ENCODE results near the gene TXNDC8.

Gene TXNDC8

GRCh38 chr9:110337727-110338126 is at the start of gene TXNDC8:
Gene TXNDC8, minus strand, starts transcription at chr9:110337863.
- H3K4me2 ChIP-seq (ENCODE audit: insufficient read depth, low read length), result no peak within 1 kb of the TSS
- H3K4me1 ChIP-seq (ENCODE audit: insufficient read depth, low read length), result no peaks in the 10 kb centered on the region
- DNase-seq (no peak), ATAC-seq (ENCODE audit: insufficient read depth, low read depth) (no peak)
- no peaks in the 10 kb centered on the region for H3K79me2 ChIP-seq (ENCODE audit: insufficient read depth, low read length)
- no peaks in the 10 kb centered on the region for H3K36me3 ChIP-seq (ENCODE audit: insufficient read depth, low read length)
- H3K27ac ChIP-seq (ENCODE audit: low read length), result no peak within 1 kb of the TSS
- no peak within 1 kb of the TSS for H3K9ac ChIP-seq (ENCODE audit: low read depth, low read length)
- no peak for TF ChIP-seq CTCF (IDR thresholded peaks at IDR 0.05; ENCODE audit: borderline replicate concordance, extremely low read depth, low read length, poor library complexity, severe bottlenecking)
- no peak for TF ChIP-seq EZH2 (IDR thresholded peaks at IDR 0.05; ENCODE audit: borderline replicate concordance, low read depth, low read length, severe bottlenecking)
- no peak within 1 kb of the TSS for H2AFZ ChIP-seq (ENCODE audit: low read depth, low read length)
- no peak within 1 kb of the TSS for H3K4me3 ChIP-seq (ENCODE audit: low read depth in 1 of 2, low read length in 2 of 2)
- no peaks in the 10 kb centered on the region for H3K9me3 ChIP-seq (ENCODE audit: insufficient read depth, low read length, severe bottlenecking)
- H3K27me3 ChIP-seq (ENCODE audit: insufficient read depth, low read length, poor library complexity), result peaks cover 5% of the 10 kb centered on the region
- no peaks in the 10 kb centered on the region for H4K20me1 ChIP-seq (ENCODE audit: insufficient read depth, low read length)

- H3K79me2 ChIP-seq (ENCODE audit: insufficient read depth, low read length), result no peaks in the 10 kb centered on the region
- no peak overlapping the region for H3K4me2 ChIP-seq (ENCODE audit: insufficient read depth, low read length)
- TF ChIP-seq EZH2 (IDR thresholded peaks at IDR 0.05; ENCODE audit: borderline replicate concordance, low read depth, low read length, severe bottlenecking) (no peak), CTCF (IDR thresholded peaks at IDR 0.05; ENCODE audit: borderline replicate concordance, extremely low read depth, low read length, poor library complexity, severe bottlenecking) (no peak)
- no peaks in the 10 kb centered on the region for H3K27me3 ChIP-seq (ENCODE audit: insufficient read depth, low read length, poor library complexity)
- no peaks in the 10 kb centered on the region for H4K20me1 ChIP-seq (ENCODE audit: insufficient read depth, low read length)
- no peak for DNase-seq
- H3K36me3 ChIP-seq (ENCODE audit: insufficient read depth, low read length), result no peaks in the 10 kb centered on the region
- no peaks in the 10 kb centered on the region for H3K9me3 ChIP-seq (ENCODE audit: insufficient read depth, low read length, severe bottlenecking)
- no peaks in the 10 kb centered on the region for H3K4me1 ChIP-seq (ENCODE audit: insufficient read depth, low read length)
- no peak overlapping the region for H3K4me3 ChIP-seq (ENCODE audit: low read depth in 1 of 2, low read length in 2 of 2)
- no peak overlapping the region for H3K27ac ChIP-seq (ENCODE audit: low read length)
- no peak overlapping the region for H3K9ac ChIP-seq (ENCODE audit: low read depth, low read length)
- no peak for ATAC-seq (ENCODE audit: insufficient read depth, low read depth)
- H2AFZ ChIP-seq (ENCODE audit: low read depth, low read length), result no peak overlapping the region
Observed at GRCh38 chr9:110383491-110383890, 45.8 kb upstream of the TXNDC8 start.

GRCh38 chr9:110382731-110383130 is 45.1 kb upstream of the TXNDC8 start:
- DNase-seq, result no peak
- H3K36me3 ChIP-seq (ENCODE audit: insufficient read depth, low read length), result no peaks in the 10 kb centered on the region

More at GRCh38 chr9:110382731-110383130, 45.1 kb upstream of the TXNDC8 start:
- Histone ChIP-seq H2AFZ (ENCODE audit: low read depth, low read length) (no peak overlapping the region), H3K4me3 (ENCODE audit: low read depth in 1 of 2, low read length in 2 of 2) (no peak overlapping the region), H3K9me3 (ENCODE audit: insufficient read depth, low read length, severe bottlenecking) (no peaks in the 10 kb centered on the region), H3K4me2 (ENCODE audit: insufficient read depth, low read length) (no peak overlapping the region), H4K20me1 (ENCODE audit: insufficient read depth, low read length) (no peaks in the 10 kb centered on the region), H3K4me1 (ENCODE audit: insufficient read depth, low read length) (no peaks in the 10 kb centered on the region), H3K27ac (ENCODE audit: low read length) (no peak overlapping the region), H3K9ac (ENCODE audit: low read depth, low read length) (no peak overlapping the region), H3K27me3 (ENCODE audit: insufficient read depth, low read length, poor library complexity) (no peaks in the 10 kb centered on the region), H3K79me2 (ENCODE audit: insufficient read depth, low read length) (no peaks in the 10 kb centered on the region)
- no peak for TF ChIP-seq CTCF (IDR thresholded peaks at IDR 0.05; ENCODE audit: borderline replicate concordance, extremely low read depth, low read length, poor library complexity, severe bottlenecking)
- TF ChIP-seq EZH2 (IDR thresholded peaks at IDR 0.05; ENCODE audit: borderline replicate concordance, low read depth, low read length, severe bottlenecking), result no peak
- ATAC-seq (ENCODE audit: insufficient read depth, low read depth), result no peak
